Activated CD4-positive, alpha-beta T cell treated with anti-CD3 and anti-CD28 coated beads, Interleukin-2, amount 50 U/mL, for 16 hours (primary cell): ENCODE results near the gene TECR.
A peak's percentile ranks its signal among the peaks of the same experiment; 100 is the strongest.
"Not testable (repeated sequence)": the region's sequence is repeated elsewhere in the genome, so short reads cannot be mapped to it uniquely, and the experiment has no call there.

Experiments
- DNase-seq: peaks from one replicate; pipeline ENCODE4 v3.0.0-alpha.2; 2020

The TECR gene

DNA sequence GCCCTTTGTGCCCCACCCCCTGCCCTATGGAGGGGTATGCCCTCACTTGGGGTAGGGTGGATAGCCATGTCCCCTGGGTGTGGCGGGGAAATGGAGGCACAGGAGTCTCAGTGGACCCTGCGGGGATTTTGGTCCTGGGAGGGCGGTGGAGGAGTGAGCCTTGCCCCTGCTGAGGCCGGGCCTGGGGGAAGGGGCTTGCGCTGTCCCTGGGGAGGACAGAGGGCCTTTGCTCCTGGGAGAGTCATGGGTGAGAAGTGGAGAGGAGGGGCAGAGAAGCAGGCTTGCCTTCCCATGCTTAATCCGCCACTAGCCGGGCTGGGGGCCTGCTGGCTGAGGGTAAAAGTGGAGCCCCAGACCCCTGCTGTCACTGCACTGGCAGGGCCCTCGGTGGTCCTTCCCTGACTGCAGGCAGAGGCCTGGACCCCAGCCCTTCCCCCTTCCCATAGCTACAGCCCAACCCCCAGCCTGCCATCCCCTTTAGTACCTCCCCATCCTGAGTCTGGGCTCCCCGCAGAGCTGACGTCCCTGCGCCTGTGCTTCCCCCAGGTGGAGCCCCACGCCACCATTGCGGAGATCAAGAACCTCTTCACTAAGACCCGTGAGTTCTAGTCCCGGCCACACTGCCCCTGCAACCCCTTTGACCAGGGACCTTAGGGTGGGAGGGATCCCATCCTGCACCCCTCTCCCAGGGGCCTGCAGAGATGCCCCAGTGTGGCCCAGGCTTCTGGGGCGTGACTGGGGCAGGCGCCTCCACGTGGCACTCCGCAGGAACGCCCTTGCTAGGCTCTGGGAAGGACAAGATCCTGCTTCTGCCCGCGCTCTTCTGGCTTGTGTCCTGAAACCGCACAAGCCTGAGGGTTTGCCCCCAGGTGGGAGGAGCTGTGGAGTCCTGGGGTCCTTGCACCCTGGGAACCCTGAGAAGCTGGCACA lies 33.5 kb downstream of the TECR start:
- DNase-seq = no peak

DNA sequence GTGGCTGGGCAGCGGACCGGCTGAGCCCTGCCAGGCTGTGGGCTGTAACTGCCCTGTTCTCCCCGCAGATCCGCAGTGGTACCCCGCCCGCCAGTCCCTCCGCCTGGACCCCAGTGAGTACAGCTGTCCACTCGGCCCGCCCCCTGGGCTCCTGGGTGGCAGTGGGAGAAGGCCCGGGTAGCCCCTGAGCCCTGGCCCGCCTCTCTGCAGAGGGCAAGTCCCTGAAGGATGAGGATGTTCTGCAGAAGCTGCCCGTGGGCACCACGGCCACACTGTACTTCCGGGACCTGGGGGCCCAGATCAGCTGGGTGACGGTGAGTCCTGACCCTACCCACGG lies 34.2 kb downstream of the TECR start:
- no peak for DNase-seq

DNA sequence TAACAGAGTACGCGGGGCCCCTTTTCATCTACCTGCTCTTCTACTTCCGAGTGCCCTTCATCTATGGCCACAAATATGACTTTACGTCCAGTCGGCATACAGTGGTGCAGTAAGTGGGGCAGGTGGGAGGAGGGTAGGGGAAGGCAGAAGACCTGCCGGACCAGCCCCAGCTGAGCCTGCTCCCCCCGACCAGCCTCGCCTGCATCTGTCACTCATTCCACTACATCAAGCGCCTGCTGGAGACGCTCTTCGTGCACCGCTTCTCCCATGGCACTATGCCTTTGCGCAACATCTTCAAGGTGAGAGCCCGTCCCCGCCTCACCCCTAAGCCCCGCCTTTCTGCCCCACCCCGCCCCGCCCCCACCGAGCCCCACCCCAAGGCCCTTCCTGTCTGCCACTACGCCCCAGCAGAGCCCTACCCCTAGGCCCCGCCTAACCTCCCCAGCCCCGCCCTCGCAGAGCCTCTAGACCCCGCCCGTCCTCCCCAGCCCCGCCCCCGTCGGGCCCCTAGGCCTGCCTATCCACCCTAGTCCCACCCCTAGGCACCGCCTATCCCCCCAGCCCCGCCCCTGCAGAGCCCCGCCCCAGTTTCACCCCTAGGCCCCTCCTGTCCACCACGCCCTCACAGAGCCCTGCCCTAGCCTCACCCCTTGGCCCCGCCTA lies 34.7 kb downstream of the TECR start:
- peak; percentile 72 for DNase-seq

- DNase-seq = not testable (repeated sequence)
Measured at GRCh38 chr19:14564652-14565297, 35.4 kb downstream of the TECR start.

DNA sequence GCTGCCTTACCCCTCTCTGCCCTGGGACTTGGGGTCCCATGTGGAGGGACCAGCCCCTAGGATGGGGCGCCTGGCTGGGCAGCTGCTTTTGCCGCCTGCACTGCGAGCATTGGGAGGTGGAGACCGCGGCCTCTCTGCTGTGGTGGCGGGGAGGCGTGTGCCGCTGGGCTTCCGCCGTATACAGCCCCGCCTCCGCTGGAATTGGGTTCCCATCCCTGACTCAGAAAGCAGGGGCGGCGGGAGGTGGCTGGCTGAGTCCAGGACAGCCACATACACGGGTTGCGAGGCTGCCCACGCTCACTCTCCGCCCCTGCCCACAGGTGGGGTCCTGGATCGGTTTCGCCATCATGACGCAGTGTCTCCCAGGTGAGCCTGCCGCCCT lies 35.9 kb downstream of the TECR start:
- DNase-seq = no peak

GRCh38 chr19:14565765-14566711 lies 36.6 kb downstream of the TECR start:
- no peak for DNase-seq

- DNase-seq = no peak
Measured at GRCh38 chr19:14566712-14567077, 37.3 kb downstream of the TECR start.

DNA sequence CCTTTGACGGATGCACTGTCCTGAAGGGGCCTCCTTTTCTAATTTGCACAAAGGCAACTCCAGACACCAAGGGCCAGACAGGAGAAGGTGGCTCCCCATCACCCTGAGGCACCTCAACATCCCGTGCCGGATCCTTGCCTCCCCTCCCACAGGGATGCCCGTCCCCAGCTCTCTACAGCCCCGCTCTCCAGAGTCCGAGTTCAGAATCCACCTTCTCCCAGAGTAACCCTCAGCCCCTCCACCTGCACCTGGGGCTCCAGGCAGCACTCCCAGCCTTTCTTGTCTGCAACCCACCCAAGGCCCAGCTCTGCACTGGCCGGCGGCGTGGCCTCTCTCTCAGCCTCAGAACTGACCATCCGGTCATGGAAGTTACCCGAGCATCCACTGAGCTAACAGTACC lies 37.7 kb downstream of the TECR start:
- no peak for DNase-seq

DNA sequence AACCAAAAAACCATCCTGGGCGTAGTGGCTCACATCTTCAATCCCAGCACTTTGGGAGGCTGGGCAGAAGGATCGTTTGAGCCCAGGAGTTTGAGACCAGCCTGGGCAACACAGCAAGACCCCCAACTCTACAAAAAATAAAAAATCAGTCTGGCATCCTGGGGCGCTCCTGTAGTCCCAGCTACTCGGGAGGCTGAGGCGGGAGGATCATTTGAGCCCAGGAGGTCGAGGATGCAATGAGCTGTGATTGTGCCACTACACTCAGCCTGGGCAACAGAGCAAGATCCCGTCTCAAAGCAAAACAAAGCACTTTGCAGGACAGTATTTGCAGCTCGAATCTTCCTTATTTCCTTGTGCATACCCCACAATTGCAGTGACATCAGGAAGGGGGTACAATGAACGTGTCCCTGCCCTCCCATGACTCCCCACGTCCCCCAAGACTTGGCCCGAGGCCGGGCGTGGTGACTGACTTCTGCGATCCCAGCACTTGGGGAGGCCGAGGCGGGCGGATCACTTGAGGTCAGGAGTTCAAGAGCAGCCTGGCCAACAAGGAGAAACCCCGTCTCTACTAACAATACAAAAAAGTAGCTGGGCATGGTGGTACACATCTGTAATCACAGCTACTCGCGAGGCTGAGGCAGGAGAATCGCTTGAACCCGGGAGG lies 41.6 kb downstream of the TECR start:
- no peak for DNase-seq

DNA sequence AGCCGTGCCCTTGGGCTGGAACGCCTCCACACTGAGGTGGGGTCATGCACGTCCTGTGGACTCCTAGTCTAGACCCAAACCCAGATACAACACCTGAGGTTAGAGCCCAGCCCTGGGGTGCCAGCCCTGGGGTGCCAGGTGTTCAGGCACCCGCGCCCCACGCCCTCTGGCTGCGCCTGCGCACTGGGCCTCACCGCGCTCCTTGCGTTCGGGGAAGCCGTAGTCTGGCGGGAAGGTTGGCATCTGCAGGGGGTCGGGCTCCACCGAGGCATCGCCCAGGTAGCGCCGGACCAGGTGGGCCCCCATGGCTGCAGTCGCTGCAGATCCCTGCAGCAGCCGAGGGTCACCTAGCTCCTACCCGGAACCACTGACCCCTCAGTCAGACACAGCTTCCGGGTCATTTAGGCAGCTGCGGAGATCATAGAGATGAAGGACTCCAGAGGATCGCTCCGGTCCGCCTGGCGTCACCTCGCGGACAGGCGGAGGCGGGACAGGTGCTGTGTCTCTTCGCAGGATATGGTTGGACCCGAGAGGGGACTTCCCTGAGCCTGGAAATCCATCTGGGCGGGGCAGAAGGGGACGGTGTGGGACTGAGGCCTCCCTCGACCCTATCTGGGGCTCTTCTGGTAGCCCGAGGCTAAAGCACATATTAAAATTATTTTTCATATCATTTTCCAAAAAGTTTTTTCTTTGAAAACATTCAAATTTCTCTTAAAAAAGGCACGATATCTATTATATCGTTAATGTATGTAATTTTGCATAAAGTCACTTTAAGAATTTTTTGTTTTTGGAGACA lies 42.5 kb downstream of the TECR start, which contains the start of gene NDUFB7:
Gene NDUFB7, minus strand, starts transcription at position 372 of the 796 bp plus-strand sequence. Its CDS starts 66 bp downstream, at position 306.
- DNase-seq = peak; percentile 96

DNA sequence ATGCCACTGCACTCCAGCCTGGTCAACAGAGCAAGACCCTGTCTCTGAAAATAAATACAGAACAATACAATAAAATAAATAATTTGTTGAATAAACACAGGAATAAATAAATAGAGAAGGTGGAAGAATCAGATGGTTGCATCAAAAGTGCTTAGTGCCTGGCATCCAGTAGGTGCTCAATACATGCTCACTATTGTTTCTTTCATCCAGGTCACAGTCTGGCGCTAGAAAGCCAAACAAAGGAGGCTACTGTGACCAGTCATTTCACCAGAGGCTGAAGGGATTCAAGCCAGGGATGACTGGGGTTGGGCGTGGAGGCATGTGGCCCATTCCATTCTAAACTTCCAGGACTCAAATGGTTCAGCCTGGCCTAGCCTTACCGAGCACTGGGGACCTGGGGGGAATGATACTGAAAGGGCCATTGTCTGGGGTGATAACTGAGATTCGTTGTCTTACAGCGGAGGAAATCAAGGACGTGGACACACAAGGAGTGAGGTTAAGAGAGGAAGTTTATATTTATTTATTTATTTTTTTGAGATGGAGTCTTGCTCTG lies 46.1 kb downstream of the TECR start:
- DNase-seq = no peak

GRCh38 chr19:14576363-14576762 lies 47.0 kb downstream of the TECR start:
- no peak for DNase-seq

- DNase-seq = no peak
Measured at GRCh38 chr19:14577264-14577663, 47.9 kb downstream of the TECR start.

DNA sequence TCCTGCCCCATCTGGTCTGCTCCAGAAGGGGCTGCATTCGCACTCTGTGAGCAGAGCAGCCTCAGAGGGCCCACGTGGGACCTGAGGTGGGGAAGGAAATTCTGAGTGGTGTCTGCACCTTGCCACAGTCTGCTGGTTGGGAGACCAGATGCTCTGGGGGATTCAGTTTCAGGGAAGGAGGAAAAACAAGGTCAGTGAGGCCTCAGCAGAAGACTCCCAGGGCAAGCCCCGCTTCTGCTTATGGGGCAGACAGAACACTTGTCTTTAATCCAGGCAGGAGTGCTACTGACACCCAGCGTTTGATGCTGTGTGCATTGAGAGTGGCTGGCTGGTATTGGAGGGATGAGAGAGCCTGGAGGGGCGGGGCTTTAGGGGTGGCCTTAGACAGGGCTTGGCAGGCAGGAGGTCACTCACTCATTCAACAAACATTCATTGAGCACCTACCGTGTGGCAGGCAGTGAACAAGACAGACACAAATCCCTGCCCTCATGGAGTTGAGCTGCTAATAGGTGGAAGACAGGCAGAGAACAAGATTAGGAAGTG lies 48.6 kb downstream of the TECR start:
- DNase-seq = no peak

GRCh38 chr19:14580623-14581237 lies 51.3 kb downstream of the TECR start:
- peak; percentile 32 for DNase-seq

DNA sequence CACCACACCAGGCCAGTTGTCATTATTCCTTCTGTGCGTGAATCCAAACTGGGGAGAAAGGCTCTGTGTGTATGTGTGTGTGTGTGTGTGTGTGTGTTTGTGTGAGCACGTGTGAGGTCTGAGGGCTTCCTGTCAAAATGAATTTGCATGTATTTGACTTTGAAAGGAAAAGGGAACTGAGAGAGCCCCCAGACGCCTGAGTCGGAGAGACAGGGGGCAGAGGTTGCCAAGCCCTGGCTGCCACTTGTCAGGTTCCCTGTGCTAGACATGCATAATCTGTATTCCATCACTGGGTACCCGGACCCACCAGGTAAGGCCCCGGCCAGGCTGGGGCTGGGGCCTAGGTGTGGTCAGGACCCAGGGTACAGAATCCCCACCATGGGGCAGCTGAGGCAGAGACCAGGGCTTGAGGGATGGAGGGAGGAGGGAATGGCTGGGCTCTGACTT lies 53.5 kb downstream of the TECR start, which contains the start of gene CLEC17A:
Gene CLEC17A, plus strand, starts transcription at position 191 of the 447 bp plus-strand sequence. Its CDS starts 77 bp downstream, at position 268.
- DNase-seq = no peak

DNA sequence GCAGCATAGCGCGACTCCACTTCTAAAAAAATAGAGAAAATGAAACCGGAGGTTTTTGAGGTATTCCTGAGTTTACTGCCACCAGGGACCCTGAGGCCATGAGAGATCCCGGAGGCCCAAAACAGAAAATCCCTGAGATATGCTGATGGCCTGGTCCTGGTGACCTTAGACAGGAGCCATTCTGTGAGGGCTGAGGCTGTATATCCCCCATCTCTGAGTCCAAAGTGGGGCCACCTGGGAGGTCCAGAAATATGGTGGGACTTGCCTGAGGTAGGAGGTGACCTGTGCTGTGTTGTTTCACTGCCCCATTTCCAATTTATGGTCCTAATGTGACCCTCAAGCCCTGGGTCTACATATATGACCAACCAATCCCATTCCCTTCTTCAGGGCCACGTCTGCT lies 55.0 kb downstream of the TECR start:
- DNase-seq = not testable (repeated sequence)

GRCh38 chr19:14585187-14585586 lies 55.8 kb downstream of the TECR start:
- peak; percentile 93 for DNase-seq

DNA sequence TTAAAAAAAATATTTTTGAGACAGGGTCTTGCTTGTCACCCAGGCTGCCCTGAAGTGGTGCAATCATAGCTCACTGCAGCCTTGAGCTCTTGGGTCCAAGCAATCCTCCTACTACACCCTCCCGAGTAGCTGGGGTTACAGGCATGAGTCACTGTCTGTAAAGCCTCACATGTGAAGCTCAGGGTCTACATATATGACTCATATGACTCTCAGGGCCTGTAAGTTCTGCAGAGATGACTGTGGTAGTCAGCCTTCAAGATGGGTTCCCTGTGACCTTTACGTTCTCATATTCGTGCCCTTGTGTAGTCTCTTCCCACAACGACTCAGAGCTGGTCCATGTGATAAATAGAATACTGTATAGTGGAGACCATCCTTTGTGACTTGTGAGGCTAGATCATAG lies 60.0 kb downstream of the TECR start:
- DNase-seq = peak; percentile 69

DNA sequence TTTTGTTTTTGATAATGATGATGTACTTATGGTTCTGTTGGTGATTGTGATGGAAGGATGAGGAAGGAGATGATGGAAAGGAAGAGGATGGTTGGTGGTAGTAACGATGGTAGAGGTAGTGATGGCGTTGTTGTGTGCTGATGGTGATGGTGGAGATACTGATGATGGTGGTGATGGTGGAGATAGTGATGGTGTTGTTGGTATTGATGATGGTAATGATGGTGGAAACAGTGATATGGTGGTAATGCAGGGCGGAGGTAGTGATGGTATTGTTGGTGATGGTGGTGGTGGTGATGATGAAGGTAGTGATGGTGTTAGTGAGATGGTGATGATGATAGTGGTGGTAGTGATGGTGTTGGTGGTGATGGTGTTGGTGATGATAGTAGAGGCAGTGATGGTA lies 66.2 kb downstream of the TECR start:
- DNase-seq = no peak
